Pancreas (tissue), 10 donors: ENCODE data around the gene WWC2. TPM values are rescaled to one million over a fixed set of nuclear protein-coding genes. Genes with fewer than 3 reads are reported as not detected.

ENCODE experiments used
- ATAC-seq, 4 donors: fragments of 200-7000 bp; cut with Tn5 transposase; one replicate each; pipeline versions ENCODE4 v1.8.0 to v1.9.1; 2020; ENCODE audit warnings: mild to moderate bottlenecking in 4 of 4, moderate library complexity in 4 of 4
- DNase-seq, 6 donors: peaks; one replicate each; pipeline ENCODE4 v3.0.0-alpha.2; 2020
- FAIRE-seq: peaks from 2 replicates; lab custom pipeline; 2012; peaks lifted over from hg19 to GRCh38; lab: Jason Lieb, UNC
- H3K27ac ChIP-seq, 4 donors: fragments of 200-600 bp; sonication (generic); 1 replicate in 3 of 4; 2 replicates in 1 of 4; pipeline versions ENCODE4 v1.5.0 to v1.8.0; 2020
- H3K27me3 ChIP-seq, 4 donors: fragments of 200-600 bp; one replicate each; pipeline ENCODE4 v1.8.0; 2021
- H3K36me3 ChIP-seq, 3 donors: fragments of 200-600 bp; sonication (generic) in 1 of 3; one replicate each; pipeline versions ENCODE4 v1.5.0 to v1.8.0; 2020 to 2021
- H3K4me1 ChIP-seq, 3 donors: fragments of 200-600 bp; one replicate each; pipeline ENCODE4 v1.8.0; 2021
- H3K4me3 ChIP-seq, 4 donors: fragments of 200-600 bp; sonication (generic) in 2 of 4; one replicate each; pipeline versions ENCODE4 v1.5.0 to v1.8.0; 2020 to 2021
- H3K9me3 ChIP-seq, 4 donors: fragments of 200-600 bp; one replicate each; pipeline ENCODE4 v1.8.0; 2021
- WGBS, 2 donors: extraction: QIAGEN DNeasy Blood & Tissue Kit; methylation state at CpG; one replicate each; pipeline ENCODE4 v1.1.7; 2013; 5-methylcytosine and 5-hydroxymethylcytosine counted together
- intact Hi-C, 3 donors: fragments of 100-400 bp; cut with DNase I; formaldehyde crosslinking; loops; one replicate each; pipeline versions ENCODE4 v1.11.1 to v1.14.2; 2022
- polyA plus RNA-seq, 2 donors: library from polyadenylated mRNA; stranded (reverse); fragments of 200-250 nt; gene quantifications; one replicate each; pipeline ENCODE4 v1.2.3, GENCODE V29; 2013
- total RNA-seq, 6 donors: library from RNA; stranded (reverse); fragmentation: NEBNext Ultra II Directional in 4 of 6; extraction: Animal tissue kit (Norgen Biotek cat#: 25700) in 4 of 6; gene quantifications; one replicate each; pipeline versions ENCODE4 v1.2.1 to v1.2.4, GENCODE V29; 2021 to 2023
- TF ChIP-seq, protein P1 (sequence below), 4 donors: fragments of 200-600 bp; sonication (generic) in 3 of 4; IDR thresholded peaks; one replicate each; pipeline versions ENCODE4 v1.5.0 to v1.8.0; 2021; ENCODE audit warnings: antibody characterized with exemption in 4 of 4
- donor health status: healthy with polysubstance abuse.
- donor health status: DM: no; HTN: no; CAD: no; lungs with moderate emphysema.
- donor health status: DM: no; HTN: no; CAD: no.
- donor health status: control.
- donor health status: control.
- donor health status: Bipolar disorder and iron deficiency.
- donor health status: DM: yes; HTN: yes; CAD: no.
- donor health status: DM: no; HTN: no; CAD: no.
- donor health status: DM: no; HTN: no; CAD: no.
- donor health status: DM: yes; HTN: yes; CAD: no.

The WWC2 gene
- total and polyA plus RNA-seq, 8 donors: 4.4 to 27.5 (median 16.9) TPM

DNA sequence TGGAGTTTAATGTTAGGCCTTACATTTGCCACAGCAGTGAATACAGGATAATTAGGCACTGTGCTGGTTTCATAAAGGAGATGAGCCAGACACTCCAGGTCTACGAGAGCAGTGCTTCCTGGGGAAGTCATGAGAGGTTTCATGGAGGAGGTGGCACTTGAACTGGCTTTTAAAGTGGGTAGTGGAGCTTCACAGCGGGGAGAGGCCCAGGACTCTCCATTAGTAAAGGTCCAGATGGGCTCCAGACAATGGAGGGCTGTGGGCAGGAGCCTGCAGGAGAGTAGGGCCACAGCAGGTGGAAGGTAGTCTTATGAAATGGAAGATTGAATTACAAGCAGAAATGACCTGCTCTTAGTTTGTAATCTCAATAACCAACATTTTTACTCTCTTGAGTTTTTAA, 192.0 kb downstream of the WWC2 start:
- H3K4me3 ChIP-seq: no peak overlapping the region
- DNase-seq (no peak), FAIRE-seq (no peak), ATAC-seq (no peak)
- H3K27me3 ChIP-seq: no peaks in the 10 kb centered on the region
- H3K36me3 ChIP-seq: peaks cover 0 to 14% (median 5%) of the 10 kb centered on the region in 3 donors
- no peaks in the 10 kb centered on the region for H3K4me1 ChIP-seq
- 96% methylated on average over 2 of the region's 2 CpGs for WGBS, 2 donors
- no peaks in the 10 kb centered on the region for H3K9me3 ChIP-seq
- TF ChIP-seq, protein P1, sequence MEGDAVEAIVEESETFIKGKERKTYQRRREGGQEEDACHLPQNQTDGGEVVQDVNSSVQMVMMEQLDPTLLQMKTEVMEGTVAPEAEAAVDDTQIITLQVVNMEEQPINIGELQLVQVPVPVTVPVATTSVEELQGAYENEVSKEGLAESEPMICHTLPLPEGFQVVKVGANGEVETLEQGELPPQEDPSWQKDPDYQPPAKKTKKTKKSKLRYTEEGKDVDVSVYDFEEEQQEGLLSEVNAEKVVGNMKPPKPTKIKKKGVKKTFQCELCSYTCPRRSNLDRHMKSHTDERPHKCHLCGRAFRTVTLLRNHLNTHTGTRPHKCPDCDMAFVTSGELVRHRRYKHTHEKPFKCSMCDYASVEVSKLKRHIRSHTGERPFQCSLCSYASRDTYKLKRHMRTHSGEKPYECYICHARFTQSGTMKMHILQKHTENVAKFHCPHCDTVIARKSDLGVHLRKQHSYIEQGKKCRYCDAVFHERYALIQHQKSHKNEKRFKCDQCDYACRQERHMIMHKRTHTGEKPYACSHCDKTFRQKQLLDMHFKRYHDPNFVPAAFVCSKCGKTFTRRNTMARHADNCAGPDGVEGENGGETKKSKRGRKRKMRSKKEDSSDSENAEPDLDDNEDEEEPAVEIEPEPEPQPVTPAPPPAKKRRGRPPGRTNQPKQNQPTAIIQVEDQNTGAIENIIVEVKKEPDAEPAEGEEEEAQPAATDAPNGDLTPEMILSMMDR (IDR thresholded peaks at IDR 0.05): no peak
- intact Hi-C loops: no loop called here
- no peak overlapping the region for H3K27ac ChIP-seq

- no peaks in the 10 kb centered on the region for H3K36me3 ChIP-seq
Observed at GRCh38 chr4:183295711-183296110, 196.7 kb downstream of the WWC2 start.

DNA sequence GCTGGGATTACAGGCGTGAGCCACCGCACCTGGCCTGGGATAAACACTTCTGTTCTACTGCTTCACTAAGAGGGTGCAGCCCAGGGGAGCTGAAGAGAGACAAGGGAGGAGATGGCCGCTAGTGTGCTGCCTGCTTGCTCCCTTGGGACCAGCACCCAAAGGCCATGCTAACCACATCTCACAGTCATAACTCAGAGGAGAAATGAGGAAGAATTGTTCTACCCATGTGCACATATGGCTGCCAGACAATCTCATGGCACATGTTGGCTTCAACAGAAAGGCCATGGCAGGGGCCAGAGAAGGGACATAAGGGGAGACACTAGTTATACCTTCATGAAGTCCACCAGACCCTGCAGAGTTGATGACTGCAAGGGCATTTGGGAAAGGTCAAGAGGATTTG, 198.6 kb downstream of the WWC2 start:
- DNase-seq (no peak), FAIRE-seq (no peak), ATAC-seq (no peak)
- Histone ChIP-seq H3K27me3 (no peaks in the 10 kb centered on the region), H3K9me3 (no peaks in the 10 kb centered on the region), H3K36me3 (no peaks in the 10 kb centered on the region), H3K4me1 (no peaks in the 10 kb centered on the region), H3K27ac (no peak overlapping the region), H3K4me3 (no peak overlapping the region)
- WGBS, 2 donors: 94 to 100% methylated on average over 3 of the region's 3 CpGs
- intact Hi-C loops: no loop called here
- TF ChIP-seq, protein P1 (IDR thresholded peaks at IDR 0.05): no peak

More at GRCh38 chr4:183295711-183296110, 196.7 kb downstream of the WWC2 start:
- FAIRE-seq (no peak), ATAC-seq (no peak), DNase-seq (no peak)
- WGBS, 2 donors: 83 to 85% methylated on average over 10 of the region's 10 CpGs
- H3K27ac ChIP-seq: no peak overlapping the region
- intact Hi-C loops: no loop called here
- no peaks in the 10 kb centered on the region for H3K27me3 ChIP-seq
- TF ChIP-seq, protein P1 (IDR thresholded peaks at IDR 0.05): no peak
- no peak overlapping the region for H3K4me3 ChIP-seq
- H3K9me3 ChIP-seq: no peaks in the 10 kb centered on the region
- no peaks in the 10 kb centered on the region for H3K4me1 ChIP-seq

DNA sequence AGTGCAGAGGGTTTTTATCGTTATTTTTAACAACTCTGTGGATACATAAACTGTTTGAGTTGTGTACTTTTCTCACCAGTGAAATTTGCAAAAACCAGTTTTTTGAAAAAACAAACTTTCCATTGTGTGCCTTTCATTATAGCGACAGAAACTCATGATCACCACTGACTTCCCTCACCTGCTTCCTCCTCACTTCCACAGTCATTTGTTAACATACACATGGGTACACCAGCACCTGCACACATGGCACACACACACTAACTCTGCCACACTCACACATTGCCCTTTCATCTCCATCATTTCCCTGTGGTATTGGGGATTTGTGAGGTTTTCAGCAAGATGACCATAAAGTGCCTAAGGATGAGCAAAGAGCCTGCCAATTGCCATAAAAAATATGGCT, 200.4 kb downstream of the WWC2 start:
- Histone ChIP-seq H3K27ac (no peak overlapping the region), H3K4me3 (no peak overlapping the region), H3K9me3 (no peaks in the 10 kb centered on the region), H3K36me3 (no peaks in the 10 kb centered on the region), H3K4me1 (no peaks in the 10 kb centered on the region), H3K27me3 (no peaks in the 10 kb centered on the region)
- ATAC-seq (no peak), FAIRE-seq (no peak), DNase-seq (no peak)
- TF ChIP-seq, protein P1 (IDR thresholded peaks at IDR 0.05): no peak
- intact Hi-C loops: no loop called here
- 72 to 87% methylated on average over 2 of the region's 2 CpGs for WGBS, 2 donors

GRCh38 chr4:183300070-183300469, 201.0 kb downstream of the WWC2 start:
- TF ChIP-seq, protein P1 (IDR thresholded peaks at IDR 0.05): no peak
- DNase-seq (no peak), FAIRE-seq (no peak), ATAC-seq (no peak)
- H3K4me1 ChIP-seq: no peaks in the 10 kb centered on the region
- 87 to 88% methylated on average over 6 of the region's 6 CpGs for WGBS, 2 donors
- no peak overlapping the region for H3K4me3 ChIP-seq
- H3K9me3 ChIP-seq: no peaks in the 10 kb centered on the region
- intact Hi-C loops: no loop called here
- H3K27me3 ChIP-seq: no peaks in the 10 kb centered on the region
- no peak overlapping the region for H3K27ac ChIP-seq
- no peaks in the 10 kb centered on the region for H3K36me3 ChIP-seq
